Mucosa of descending colon (tissue), 3 donors: ENCODE results near the gene TMEM108. TPM values are rescaled to one million over a fixed set of nuclear protein-coding genes. Genes with fewer than 3 reads are reported as not detected.

Source experiments
- ATAC-seq: fragments of 200-7000 bp; cut with Tn5 transposase; one replicate; pipeline ENCODE4 v1.9.1; 2020; ENCODE audit warnings: mild to moderate bottlenecking, moderate library complexity
- DNase-seq, 3 donors: peaks; one replicate each; pipeline ENCODE4 v3.0.0-alpha.2; 2020
- H3K36me3 ChIP-seq: fragments of 200-600 bp; one replicate; pipeline ENCODE4 v1.8.0; 2021; ENCODE audit warnings: low read depth, mild to moderate bottlenecking
- H3K4me1 ChIP-seq: fragments of 200-600 bp; one replicate; pipeline ENCODE4 v1.8.0; 2021; ENCODE audit warnings: low read depth, mild to moderate bottlenecking
- H3K4me3 ChIP-seq: fragments of 200-600 bp; one replicate; pipeline ENCODE4 v1.8.0; 2021; ENCODE audit warnings: mild to moderate bottlenecking
- H3K9me3 ChIP-seq: fragments of 200-600 bp; one replicate; pipeline ENCODE4 v1.8.0; 2021; ENCODE audit warnings: mild to moderate bottlenecking
- intact Hi-C, 2 donors: fragments of 100-400 bp; cut with DNase I in 1 of 2; cut with micrococcal nuclease in 1 of 2; formaldehyde crosslinking; loops; one replicate each; pipeline versions ENCODE4 v1.11.0 to v1.11.1; 2022; cut with DNase I, micrococcal nuclease
- total RNA-seq, 3 donors: library from RNA; stranded (reverse); fragmentation: NEBNext Ultra II Directional in 2 of 3; extraction: Animal tissue kit (Norgen Biotek cat#: 25700) in 2 of 3; gene quantifications; one replicate each; pipeline versions ENCODE4 v1.2.1 to v1.2.4, GENCODE V29; 2021 to 2023
- TF ChIP-seq, protein P1 (sequence below): fragments of 200-600 bp; IDR thresholded peaks from one replicate; pipeline ENCODE4 v1.8.0; 2022; ENCODE audit warnings: antibody characterized with exemption, mild to moderate bottlenecking
- donor health status: DM: no; HTN: no; CAD: no; lungs with moderate emphysema.
- donor health status: DM: no; HTN: no; CAD: no.
- donor health status: DM: no; HTN: yes; CAD: no.

TMEM108 gene
- total RNA-seq, 3 donors from 2014 or later, result 0.72 to 3.4 (median 1.1) TPM

DNA sequence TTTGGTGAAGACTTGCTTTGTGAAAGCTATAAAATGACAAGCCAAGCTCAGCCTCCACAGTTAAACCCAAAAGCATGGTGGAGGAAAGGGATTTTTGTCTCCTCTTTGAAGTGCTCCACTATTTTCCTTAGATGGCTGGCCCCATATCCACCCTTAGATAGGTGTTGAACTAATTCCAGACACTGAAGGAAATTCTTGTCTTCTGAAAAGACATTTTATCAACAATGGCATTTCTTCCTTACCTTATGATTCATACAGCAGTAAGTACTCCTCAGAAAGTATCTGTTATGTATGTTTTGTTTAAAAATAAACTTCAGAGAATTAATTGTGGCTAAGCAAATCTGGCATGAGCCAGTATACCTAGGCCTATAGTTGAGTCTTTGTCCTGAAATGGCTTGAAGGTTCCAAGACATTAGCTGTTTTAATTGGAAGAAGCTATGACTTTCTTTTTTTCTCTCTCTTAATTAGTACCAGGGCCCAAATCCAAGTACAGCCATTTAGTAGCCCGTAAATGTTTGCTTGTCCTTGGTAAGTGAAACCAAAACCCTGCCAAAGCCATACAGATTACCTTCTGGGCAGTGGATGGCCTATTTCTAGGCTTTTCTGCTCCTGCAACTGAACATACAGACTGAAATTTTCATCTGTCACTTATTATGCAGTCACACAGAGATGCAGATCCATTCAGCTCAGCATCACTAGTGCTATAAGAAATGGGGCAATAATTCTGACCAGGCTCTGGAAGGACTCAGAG, 356.5 kb downstream of the TMEM108 start:
- ATAC-seq, result no peak

DNA sequence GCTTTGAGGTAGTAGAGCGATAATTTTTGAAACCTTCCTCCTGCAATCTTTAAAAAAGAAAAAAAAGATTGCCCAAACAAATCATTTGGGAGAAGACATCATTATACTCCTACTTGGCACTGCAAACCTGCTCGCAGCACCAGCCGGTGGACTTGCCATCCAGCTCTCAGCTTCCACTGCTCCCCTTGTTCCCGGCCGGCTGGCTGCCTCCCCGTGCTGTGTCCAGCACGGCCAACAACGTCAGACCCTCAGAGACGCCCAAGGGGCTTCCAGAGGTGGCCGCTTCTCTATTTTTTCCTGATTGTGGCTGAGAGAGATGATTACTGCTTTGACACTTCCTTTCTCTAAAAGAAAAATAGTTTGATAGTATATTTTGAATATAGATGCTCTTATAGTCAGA, 358.7 kb downstream of the TMEM108 start:
- Histone ChIP-seq H3K36me3 (no peaks in the 10 kb centered on the region), H3K9me3 (no peaks in the 10 kb centered on the region), H3K4me3 (no peak overlapping the region), H3K4me1 (no peaks in the 10 kb centered on the region)
- TF ChIP-seq, protein P1, sequence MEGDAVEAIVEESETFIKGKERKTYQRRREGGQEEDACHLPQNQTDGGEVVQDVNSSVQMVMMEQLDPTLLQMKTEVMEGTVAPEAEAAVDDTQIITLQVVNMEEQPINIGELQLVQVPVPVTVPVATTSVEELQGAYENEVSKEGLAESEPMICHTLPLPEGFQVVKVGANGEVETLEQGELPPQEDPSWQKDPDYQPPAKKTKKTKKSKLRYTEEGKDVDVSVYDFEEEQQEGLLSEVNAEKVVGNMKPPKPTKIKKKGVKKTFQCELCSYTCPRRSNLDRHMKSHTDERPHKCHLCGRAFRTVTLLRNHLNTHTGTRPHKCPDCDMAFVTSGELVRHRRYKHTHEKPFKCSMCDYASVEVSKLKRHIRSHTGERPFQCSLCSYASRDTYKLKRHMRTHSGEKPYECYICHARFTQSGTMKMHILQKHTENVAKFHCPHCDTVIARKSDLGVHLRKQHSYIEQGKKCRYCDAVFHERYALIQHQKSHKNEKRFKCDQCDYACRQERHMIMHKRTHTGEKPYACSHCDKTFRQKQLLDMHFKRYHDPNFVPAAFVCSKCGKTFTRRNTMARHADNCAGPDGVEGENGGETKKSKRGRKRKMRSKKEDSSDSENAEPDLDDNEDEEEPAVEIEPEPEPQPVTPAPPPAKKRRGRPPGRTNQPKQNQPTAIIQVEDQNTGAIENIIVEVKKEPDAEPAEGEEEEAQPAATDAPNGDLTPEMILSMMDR, result no peak
- no peak for ATAC-seq
- intact Hi-C loops, result no loop called here
- no peak for DNase-seq

More for the DNA sequence above, 356.5 kb downstream of the TMEM108 start:
- intact Hi-C loops, result no loop called here
- Histone ChIP-seq H3K9me3 (no peaks in the 10 kb centered on the region), H3K4me1 (no peaks in the 10 kb centered on the region), H3K4me3 (no peak overlapping the region), H3K36me3 (no peaks in the 10 kb centered on the region)
- DNase-seq, result no peak
- TF ChIP-seq, protein P1, result no peak

DNA sequence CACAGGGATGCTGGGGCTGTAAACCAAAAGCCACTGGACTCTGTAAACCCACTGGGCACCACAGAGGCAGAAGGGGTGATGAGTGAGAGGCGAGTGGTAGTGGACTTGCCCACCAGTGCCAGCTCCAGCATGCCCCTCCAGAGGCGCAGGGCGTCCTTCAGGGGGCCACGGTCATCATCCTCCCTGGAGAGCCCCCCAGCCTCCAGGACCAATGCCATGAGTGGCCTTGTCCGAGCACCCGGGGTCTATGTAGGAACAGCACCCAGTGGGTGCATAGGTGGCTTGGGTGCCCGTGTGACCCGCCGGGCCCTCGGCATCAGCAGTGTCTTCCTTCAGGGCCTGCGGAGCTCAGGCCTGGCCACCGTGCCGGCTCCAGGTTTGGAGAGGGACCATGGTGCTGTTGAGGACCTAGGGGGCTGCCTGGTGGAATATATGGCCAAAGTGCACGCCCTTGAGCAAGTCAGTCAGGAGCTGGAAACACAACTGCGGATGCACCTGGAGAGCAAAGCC, 361.9 kb downstream of the TMEM108 start, which contains the start of gene BFSP2:
Gene BFSP2 (plus strand): TSS at position 51 of the 510 bp plus-strand sequence. CDS start 28 bp downstream, at position 79.
- TF ChIP-seq, protein P1, result no peak
- Histone ChIP-seq H3K36me3 (no peaks in the 10 kb centered on the region), H3K4me3 (no peak within 1 kb of the TSS), H3K4me1 (no peaks in the 10 kb centered on the region), H3K9me3 (no peaks in the 10 kb centered on the region)
- DNase-seq, result no peak
- intact Hi-C loops, result loop anchor here in 1 of 2 donors (5.0 kb wide), 1 partner anchor 143 kb away; no protein-coding TSS in a partner anchor
- no peak for ATAC-seq

GRCh38 chr3:133401374-133402135, 363.4 kb downstream of the TMEM108 start:
- DNase-seq (no peak), ATAC-seq (no peak)
- TF ChIP-seq, protein P1, result no peak
- no peaks in the 10 kb centered on the region for H3K9me3 ChIP-seq
- intact Hi-C loops, result loop anchor here in 1 of 2 donors (5.0 kb wide), 1 partner anchor 144 kb away; no protein-coding TSS in a partner anchor
- H3K4me1 ChIP-seq, result no peaks in the 10 kb centered on the region
- no peaks in the 10 kb centered on the region for H3K36me3 ChIP-seq
- no peak overlapping the region for H3K4me3 ChIP-seq

DNA sequence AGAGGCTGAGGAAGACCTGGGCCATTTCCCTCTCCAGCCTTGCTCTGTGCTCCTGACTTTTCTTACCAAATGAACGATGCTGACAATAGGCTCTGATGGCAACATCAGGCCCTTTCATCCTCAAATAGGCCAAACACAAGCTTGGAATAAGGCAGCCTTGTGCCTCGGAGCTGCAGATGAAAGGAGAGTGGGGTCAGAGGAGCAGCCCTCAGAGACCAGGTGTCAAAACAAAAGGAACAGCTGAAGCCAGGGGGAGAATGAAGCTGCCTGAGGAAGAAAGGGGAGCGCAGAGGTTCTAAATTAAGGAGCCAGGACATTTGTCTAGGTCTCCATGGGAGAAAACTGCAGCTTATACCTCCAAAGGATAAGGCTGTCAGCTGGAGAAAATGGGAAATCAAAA, 366.7 kb downstream of the TMEM108 start:
- TF ChIP-seq, protein P1, result no peak
- no peaks in the 10 kb centered on the region for H3K36me3 ChIP-seq
- intact Hi-C loops, result loop anchor here in 1 of 2 donors (5.0 kb wide), 1 partner anchor 148 kb away; no protein-coding TSS in a partner anchor
- H3K4me3 ChIP-seq, result no peak overlapping the region
- no peaks in the 10 kb centered on the region for H3K4me1 ChIP-seq
- no peak for ATAC-seq
- no peak for DNase-seq
- no peaks in the 10 kb centered on the region for H3K9me3 ChIP-seq
